ENCODE data around the gene GNB1L.

Gene GNB1L

DNA sequence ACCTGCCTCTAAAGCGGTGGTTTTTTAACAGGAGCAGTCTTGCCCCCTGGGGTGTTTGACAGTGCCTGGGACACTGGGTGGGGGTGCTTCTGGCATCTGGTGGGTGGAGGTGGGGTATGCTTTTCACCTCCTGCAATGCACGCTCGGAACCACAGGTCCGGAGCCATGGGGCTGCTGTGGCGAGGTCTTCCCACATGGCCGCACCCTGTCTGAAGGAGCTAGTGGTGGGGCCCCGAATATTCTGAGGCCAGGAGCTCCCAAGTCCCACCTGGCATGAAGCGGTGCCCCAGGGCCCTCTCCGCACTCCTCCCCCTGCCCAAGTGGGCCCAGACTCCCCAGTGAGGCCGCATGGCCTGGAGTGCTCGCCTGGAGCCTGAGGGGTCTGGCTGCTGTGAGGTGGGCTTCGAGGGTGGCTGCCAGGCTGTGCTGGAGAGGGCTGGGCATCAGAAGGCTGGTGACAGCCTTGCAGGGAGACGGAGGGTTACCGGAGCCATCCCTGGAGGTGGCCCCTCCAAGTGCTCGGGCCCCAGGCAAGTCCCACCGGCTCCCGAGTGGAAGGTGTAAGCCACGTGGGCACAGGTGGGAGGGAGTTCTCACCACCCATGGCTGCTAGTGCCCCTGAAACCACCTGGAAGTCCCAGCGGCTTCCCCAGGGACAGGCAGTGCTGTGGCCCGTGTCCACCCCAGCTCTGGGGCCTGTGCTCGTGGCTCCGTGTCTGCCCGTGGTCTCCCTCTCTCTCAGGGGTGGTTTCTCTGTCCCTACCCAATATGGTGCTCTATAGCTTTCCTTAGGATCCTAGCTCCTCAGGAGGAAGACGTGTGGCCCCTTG is 79.0 kb downstream of the GNB1L start:
- no peak for DNase-seq (ENCODE audit: low read depth)

GRCh38 chr22:19774628-19775027 is 80.0 kb downstream of the GNB1L start:
- no peak for DNase-seq (ENCODE audit: low read depth)

DNA sequence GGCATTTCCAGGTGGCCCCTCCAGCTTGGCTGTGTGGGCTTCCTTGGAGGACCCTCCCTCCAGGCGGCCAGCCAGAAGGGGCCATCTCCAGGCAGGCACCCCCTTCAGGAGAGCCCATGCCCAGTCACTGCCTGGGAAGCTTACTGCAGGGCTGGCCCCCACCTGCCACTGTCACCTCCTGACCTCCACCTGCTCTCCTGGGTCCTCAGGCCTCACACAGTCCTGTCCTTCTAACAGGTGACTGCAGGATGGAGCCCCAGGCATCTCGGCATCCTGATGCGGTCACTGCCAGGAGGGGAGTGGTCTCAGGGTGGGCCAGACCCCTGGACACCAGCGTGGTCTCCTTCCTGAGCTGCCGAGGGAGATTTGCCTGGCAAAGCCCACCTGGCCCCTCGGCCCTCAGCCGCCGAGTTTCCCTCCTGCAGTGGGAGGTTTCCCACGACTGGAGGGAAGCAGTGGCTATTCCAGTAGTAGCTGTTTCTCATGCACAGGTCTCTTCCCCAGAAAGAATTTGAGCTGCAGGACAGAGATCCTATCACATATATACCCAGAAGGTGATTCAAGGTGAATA is 81.1 kb downstream of the GNB1L start:
- DNase-seq (ENCODE audit: low read depth) = no peak

DNA sequence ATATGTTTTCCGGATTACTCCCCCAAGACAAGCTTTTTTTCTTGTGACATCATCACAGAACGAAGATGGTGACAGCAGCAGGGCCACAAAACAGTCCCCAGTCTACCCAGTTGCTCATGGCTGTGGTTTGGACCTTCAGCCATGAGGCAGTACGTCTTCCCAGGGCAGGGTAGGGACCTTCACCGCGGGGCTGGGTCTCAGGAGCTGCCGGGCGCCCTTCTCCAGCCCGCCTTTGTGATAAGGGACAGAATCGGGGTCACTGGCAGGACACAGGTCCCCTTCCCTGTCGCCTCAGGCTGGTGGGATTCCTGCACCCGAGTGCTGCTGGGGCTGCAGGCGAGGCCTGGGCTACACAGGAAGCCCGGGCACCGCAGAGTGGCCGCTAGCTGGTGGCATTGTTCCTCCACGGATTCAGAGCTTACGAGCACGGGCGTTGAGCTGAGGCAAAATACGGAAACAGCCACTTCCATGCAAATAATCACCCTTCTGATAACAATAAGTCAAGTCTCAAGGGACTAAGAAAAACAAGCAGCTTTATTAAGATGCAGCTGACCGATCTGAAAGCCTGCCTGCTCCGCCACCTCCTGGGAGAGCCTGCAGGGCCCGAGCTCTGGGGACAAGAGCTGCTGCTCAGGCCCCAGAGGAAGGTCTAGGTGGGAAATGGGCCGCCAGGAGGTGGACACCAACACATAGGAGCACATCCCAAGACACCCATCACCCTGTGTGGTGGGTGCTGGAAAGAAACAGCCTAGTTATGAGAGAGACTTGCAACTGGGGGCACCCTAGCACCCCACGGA is 81.8 kb downstream of the GNB1L start:
- no peak for DNase-seq (ENCODE audit: low read depth)

DNA sequence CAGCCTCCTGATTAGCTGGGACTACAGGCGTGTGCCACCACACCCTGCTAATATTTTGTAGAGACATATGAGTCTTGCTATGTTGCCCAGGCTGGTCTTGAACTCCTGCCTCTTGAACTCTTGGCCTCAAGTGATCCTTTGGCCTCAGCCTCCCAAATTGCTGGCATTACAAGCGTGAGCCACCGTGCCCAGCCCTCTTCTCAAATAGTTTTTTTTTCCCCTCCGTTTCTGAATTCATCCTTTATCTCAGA is 82.3 kb downstream of the GNB1L start:
- DNase-seq (ENCODE audit: low read depth) = no peak

DNA sequence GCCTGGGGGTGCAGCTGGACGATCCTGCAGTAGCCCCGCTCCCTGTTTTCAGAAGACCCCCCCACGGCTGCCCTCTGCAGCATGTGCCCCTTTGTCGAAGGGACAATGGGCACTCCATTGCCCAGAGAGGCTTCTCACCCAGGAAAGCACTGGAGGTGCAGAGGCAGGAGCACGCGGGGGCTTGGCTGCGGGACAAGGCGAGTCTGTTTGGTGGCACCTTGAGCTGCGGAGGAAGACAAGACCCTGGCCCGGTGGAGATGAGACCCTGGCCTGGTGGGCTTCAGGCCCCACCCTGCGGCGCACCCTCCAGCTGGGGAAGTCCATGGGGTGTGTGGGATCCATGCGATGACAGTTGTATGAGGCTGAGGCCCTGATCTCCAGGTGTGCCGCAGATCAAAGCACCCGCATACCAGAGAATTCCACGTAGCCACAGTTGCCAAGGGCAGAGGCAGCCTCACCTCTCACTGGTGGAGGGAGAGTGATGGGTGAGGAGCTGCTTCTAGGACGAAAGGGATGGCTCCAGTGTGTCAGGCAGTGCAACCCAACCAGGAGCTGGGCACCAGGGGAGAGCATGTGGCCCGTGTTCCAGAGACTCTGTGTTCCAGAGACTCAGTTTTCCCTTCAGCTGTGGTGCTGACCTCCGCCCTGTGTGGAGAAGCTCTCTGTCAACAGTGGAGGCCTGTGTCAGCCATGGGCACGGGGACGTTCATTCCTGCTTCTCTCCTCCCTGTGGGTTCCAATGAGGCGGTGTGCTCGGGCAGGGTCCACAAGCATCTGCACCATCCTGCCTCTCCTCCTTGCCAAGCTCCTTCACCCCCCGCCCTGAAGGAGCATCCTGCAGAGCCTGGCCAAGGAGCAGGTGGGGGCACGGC is 84.1 kb downstream of the GNB1L start:
- DNase-seq (ENCODE audit: low read depth) = no peak

- DNase-seq (ENCODE audit: low read depth) = no peak
Measured at GRCh38 chr22:19769393-19769715, 85.3 kb downstream of the GNB1L start.

DNA sequence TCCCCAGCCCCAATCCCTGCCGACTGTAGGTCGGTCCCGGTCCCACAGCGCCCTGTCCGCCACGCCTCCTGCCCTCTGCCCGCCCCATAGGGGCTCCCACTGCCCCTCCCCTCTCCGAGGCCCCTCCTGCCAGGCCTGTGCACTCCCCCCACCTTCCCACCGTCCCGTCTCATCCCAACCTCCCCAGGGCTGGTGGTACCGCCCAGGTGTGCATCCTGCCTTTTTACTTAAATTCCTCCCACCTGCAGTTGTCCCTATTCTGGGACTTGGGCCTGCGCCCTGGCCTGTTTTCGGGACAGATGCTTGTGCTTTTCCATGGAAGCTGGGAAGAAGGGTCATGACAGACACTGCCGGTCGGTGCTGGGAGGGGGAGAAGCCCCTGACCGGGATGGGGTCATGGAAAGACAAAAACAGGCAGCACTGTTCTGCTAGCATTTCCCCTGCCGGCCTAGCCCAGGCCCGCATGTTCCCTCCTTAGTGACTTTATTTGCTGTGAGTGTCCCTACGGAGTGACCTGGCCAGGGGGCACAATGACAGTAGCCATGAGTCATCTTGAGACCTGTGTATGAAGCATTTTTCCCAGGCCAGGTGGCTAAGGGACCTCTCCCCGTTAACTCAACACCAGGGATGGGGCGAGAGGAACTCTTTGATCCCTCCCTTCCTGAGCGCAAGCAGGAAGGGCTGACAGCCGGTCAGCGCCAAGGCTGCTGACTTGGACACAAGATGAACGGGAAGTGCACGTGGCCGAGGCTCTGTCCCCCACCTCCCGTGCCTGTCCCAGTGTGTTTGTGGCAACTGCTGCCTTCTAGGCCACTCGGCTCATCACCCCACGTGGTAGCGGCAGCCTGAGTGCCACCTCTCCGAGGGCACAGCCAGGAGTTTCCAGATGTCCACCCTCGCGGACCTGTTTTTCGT is 87.0 kb downstream of the GNB1L start:
- DNase-seq (ENCODE audit: low read depth) = no peak

- DNase-seq (ENCODE audit: low read depth) = no peak
Measured at GRCh38 chr22:19766511-19767426, 87.9 kb downstream of the GNB1L start.

GRCh38 chr22:19766240-19766510 is 88.5 kb downstream of the GNB1L start:
- DNase-seq (ENCODE audit: low read depth) = no peak

DNA sequence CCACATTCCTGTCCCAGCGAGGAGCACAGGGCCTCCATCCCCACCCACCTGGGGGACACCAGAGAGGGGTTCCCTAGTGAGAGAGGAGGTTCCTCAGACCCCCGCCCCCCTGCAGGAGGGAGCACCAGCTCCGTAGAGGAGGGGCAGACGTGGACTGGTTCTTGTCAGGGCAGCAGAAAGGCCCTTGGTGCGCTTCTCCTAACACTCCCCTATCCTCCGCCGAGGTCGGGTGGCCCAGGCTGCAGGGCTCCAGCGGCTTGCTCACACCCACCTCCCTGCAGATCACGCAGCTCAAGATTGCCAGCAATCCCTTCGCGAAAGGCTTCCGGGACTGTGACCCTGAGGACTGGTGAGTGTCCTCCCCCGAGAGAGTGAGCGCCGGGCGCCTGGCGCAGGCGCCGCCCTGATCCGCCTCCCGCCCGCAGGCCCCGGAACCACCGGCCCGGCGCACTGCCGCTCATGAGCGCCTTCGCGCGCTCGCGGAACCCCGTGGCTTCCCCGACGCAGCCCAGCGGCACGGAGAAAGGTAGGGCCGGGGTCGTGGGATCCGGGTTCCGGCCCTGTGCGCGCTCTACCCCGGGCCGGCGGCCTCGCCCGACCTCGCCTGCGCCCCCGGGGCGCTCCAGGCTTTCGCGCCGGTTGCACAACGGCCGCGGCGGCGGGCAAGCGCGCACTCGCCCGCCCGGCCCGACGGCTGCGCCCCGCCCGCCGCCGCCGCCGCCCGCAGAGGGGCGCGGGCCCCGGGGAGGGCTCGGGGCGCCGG is 89.0 kb downstream of the GNB1L start:
- no peak for DNase-seq (ENCODE audit: low read depth)

DNA sequence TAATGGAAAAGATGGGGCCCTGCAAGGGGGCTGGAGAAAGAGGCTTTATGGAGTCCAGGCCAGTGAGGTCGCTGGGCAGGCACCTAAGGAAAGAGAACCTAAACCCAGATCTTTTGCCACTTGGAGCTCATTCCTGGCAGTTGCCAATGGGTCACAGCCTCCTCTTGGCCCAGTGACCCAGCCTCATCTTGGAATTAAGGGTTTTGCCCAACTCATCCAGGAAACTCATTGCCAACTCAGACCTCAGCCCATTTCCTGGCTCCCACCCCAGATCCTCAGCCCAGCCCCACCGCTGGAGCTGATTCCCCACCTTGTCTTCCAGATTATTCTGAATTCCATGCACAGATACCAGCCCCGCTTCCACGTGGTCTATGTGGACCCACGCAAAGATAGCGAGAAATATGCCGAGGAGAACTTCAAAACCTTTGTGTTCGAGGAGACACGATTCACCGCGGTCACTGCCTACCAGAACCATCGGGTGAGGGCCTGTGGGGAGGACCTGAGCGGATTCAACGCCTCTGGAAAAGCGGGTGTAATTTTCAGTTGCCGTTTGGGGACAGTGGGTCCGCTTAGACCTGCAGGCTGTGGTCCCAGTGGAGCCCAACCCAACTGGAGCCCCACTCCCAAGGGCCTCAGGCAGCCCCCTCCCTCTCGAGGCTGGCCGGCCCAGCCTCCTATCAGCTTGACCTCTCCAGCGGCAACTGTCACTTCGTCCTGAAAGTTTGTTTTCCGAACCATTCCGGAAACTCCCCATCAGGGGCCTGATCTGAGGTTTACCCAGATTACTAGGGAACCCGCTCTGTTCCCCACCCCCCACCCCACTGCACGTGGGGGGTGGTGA is 89.8 kb downstream of the GNB1L start:
- no peak for DNase-seq (ENCODE audit: low read depth)

DNA sequence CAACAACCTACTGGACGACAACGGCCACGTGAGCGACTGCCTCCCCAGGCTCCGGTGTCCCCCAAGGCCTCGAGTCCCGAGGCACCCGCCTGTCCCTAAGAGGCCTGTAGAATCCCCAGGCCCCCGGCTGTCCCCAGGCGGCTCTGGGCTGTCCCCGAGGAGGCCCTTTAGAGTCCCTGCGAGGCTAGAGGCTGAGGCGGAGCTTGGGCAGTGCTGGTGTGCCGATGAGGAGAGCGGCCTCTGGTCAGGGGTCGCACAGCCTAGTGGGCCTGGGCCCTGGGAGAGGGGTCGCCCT is 90.4 kb downstream of the GNB1L start:
- no peak for DNase-seq (ENCODE audit: low read depth)

DNA sequence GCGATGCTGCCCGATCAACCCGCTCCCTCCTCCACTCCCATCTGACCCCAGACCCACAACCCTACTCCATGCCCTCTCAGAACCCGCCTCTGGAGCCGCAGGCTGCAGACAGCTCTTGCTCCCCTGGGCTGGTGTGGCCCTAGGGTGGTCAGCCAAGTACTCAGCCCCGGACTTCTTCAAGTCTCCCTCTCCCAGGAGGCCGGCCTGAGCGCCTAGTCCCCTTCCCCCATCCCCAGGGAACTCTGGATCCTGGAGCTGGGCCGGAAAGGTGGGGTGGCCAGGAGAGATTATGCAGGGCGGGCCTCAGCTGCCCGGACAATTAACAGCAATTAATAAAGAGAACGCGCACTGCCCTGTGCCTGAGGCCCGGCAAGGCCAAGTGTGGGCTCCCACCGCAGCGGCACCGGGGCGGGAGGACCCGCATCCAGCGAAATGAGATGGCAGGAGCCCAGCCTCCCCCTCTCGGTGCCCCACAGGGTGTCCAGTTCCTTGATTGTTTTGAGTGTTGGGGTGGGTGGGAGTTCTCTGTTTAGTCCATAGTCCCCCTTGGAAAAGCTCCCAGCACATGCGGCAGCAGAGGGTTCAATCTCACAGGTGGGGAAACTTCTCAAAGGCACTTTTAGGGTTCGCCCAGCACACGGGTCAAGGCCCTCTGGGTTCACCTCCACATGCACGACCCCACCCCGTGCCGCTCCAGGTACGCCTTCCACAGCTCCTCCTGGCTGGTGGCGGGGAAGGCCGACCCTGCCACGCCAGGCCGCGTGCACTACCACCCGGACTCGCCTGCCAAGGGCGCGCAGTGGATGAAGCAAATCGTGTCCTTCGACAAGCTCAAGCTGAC is 91.0 kb downstream of the GNB1L start:
- DNase-seq (ENCODE audit: low read depth) = no peak

- no peak for DNase-seq (ENCODE audit: low read depth)
Measured at GRCh38 chr22:19762568-19763457, 91.9 kb downstream of the GNB1L start.

- DNase-seq (ENCODE audit: low read depth) = no peak
Measured at GRCh38 chr22:19761725-19762567, 92.7 kb downstream of the GNB1L start.
